IMR-90 (cell line): ENCODE results near the gene PLPP4. TPM values are rescaled to one million over a fixed set of nuclear protein-coding genes. Genes with fewer than 3 reads are reported as not detected.

Source experiments
- ATAC-seq: fragments of 200-7000 bp; cut with Tn5 transposase; 2 replicates; pipeline ENCODE4 v1.9.1; 2020; ENCODE audit warnings: low read depth, mild to moderate bottlenecking, moderate library complexity
- BruUV-seq: library from RNA; stranded (reverse); fragments of 400-500 nt; replicated peaks from 2 replicates; lab custom pipeline; 2021; lab: Mats Ljungman, UMichigan
- CTCF ChIA-PET: fragments of 300-600 bp; formaldehyde crosslinking; extraction: SDS; loops from one replicate; lab custom pipeline; 2021; ENCODE audit warnings: antibody characterized with exemption; lab: Yijun Ruan, JAX
- POLR2A ChIA-PET: fragments of 300-600 bp; sonication (Branson Sonifier 250); formaldehyde crosslinking; loops from one replicate; lab custom pipeline; 2022; ENCODE audit warnings: antibody characterized with exemption; ENCODE audit not compliant: unreplicated experiment; lab: Charles Lee
- DNase-seq: peaks from one replicate; pipeline ENCODE4 v3.0.0; 2013
- H2AFZ ChIP-seq: replicated peaks from 2 replicates; pipeline ENCODE3; 2013; ENCODE audit warnings: low read length, mild to moderate bottlenecking; ENCODE audit not compliant: poor library complexity
- H2AK5ac ChIP-seq: 2 replicates; pipeline ENCODE4 v1.6.1; 2013; ENCODE audit warnings: low read depth, low read length, inconsistent platforms
- H2AK9ac ChIP-seq: replicated peaks from 2 replicates; pipeline ENCODE3; 2013; ENCODE audit warnings: mild to moderate bottlenecking, low read depth, low read length, moderate library complexity; ENCODE audit not compliant: poor library complexity
- H2BK120ac ChIP-seq: 2 replicates; pipeline ENCODE4 v1.6.1; 2013; ENCODE audit warnings: low read depth, low read length, inconsistent platforms
- H2BK15ac ChIP-seq: 3 replicates; pipeline ENCODE4 v1.6.1; 2013; ENCODE audit warnings: low read depth, low read length, inconsistent platforms
- H2BK20ac ChIP-seq: 2 replicates; pipeline ENCODE4 v1.6.1; 2013; ENCODE audit warnings: low read depth, mild to moderate bottlenecking, inconsistent platforms, low read length, moderate library complexity
- H2BK5ac ChIP-seq: 2 replicates; pipeline ENCODE4 v1.6.1; 2013; ENCODE audit warnings: mild to moderate bottlenecking, low read depth, low read length, inconsistent platforms; ENCODE audit not compliant: poor library complexity, severe bottlenecking
- H3K14ac ChIP-seq: replicated peaks from 2 replicates; pipeline ENCODE4 v1.6.1; 2013; ENCODE audit warnings: low read depth, low read length, inconsistent platforms
- H3K18ac ChIP-seq: 2 replicates; pipeline ENCODE4 v1.6.1; 2013; ENCODE audit warnings: low read depth, low read length, control low read depth
- H3K23ac ChIP-seq: 2 replicates; pipeline ENCODE4 v1.6.1; 2013; ENCODE audit warnings: low read depth, low read length, inconsistent platforms
- H3K27ac ChIP-seq: 2 replicates; pipeline ENCODE4 v1.5.1; 2013; ENCODE audit warnings: mild to moderate bottlenecking, control low read depth, low read length; ENCODE audit not compliant: insufficient read depth
- H3K27me3 ChIP-seq: 2 replicates; pipeline ENCODE4 v1.6.1; 2013; ENCODE audit warnings: low read length; ENCODE audit not compliant: control insufficient read depth, insufficient read depth
- H3K36me3 ChIP-seq: 2 replicates; pipeline ENCODE4 v1.6.1; 2013; ENCODE audit warnings: low read length, mixed read lengths; ENCODE audit not compliant: control insufficient read depth, insufficient read depth
- H3K4ac ChIP-seq: 2 replicates; pipeline ENCODE4 v1.6.1; 2013; ENCODE audit warnings: low read depth, low read length, inconsistent platforms
- H3K4me1 ChIP-seq: 2 replicates; pipeline ENCODE4 v1.6.1; 2013; ENCODE audit warnings: low read length, mixed read lengths; ENCODE audit not compliant: control insufficient read depth, insufficient read depth
- H3K4me2 ChIP-seq: 2 replicates; pipeline ENCODE4 v1.6.1; 2013; ENCODE audit warnings: low read depth, mild to moderate bottlenecking, control low read depth, low read length, moderate library complexity
- H3K4me3 ChIP-seq: 2 replicates; pipeline ENCODE4 v1.5.1; 2013; ENCODE audit warnings: low read depth, mild to moderate bottlenecking, control low read depth, low read length, moderate library complexity; ENCODE audit not compliant: insufficient read depth
- H3K56ac ChIP-seq: 2 replicates; pipeline ENCODE4 v1.6.1; 2013; ENCODE audit warnings: low read length, inconsistent platforms; ENCODE audit not compliant: insufficient read depth; ENCODE audit errors: extremely low read depth
- H3K79me1 ChIP-seq, 2 experiments: 2 replicates each; pipeline ENCODE4 v1.6.1; 2013; ENCODE audit warnings: low read length in 2 of 2, inconsistent platforms in 1 of 2, low read depth in 1 of 2
- H3K9ac ChIP-seq: 2 replicates; pipeline ENCODE4 v1.6.1; 2013; ENCODE audit warnings: low read depth, low read length, control low read depth
- H3K9me1 ChIP-seq: 2 replicates; pipeline ENCODE4 v1.6.1; 2013; ENCODE audit warnings: low read length, inconsistent platforms; ENCODE audit not compliant: insufficient read depth
- H3K9me3 ChIP-seq: 2 replicates; pipeline ENCODE4 v1.6.1; 2013; ENCODE audit warnings: low read length; ENCODE audit not compliant: control insufficient read depth, insufficient read depth
- H4K20me1 ChIP-seq: 2 replicates; pipeline ENCODE4 v1.6.1; 2013; ENCODE audit warnings: low read length, inconsistent platforms; ENCODE audit not compliant: insufficient read depth
- H4K5ac ChIP-seq: 2 replicates; pipeline ENCODE4 v1.6.1; 2013; ENCODE audit warnings: mild to moderate bottlenecking, low read depth, low read length, control low read depth
- H4K8ac ChIP-seq, 2 experiments: 2 replicates each; pipeline ENCODE4 v1.6.1; 2013; ENCODE audit warnings: low read depth in 2 of 2, low read length in 2 of 2, control low read depth in 1 of 2, inconsistent platforms in 1 of 2
- H4K91ac ChIP-seq: 2 replicates; pipeline ENCODE4 v1.6.1; 2013; ENCODE audit warnings: low read depth, low read length, inconsistent platforms; ENCODE audit not compliant: insufficient read depth
- POLR2A ChIP-seq: IDR thresholded peaks from 2 replicates; pipeline ENCODE4 v1.6.1; 2012; ENCODE audit warnings: mild to moderate bottlenecking, low read depth, low read length
- RCOR1 ChIP-seq: IDR thresholded peaks from 2 replicates; pipeline ENCODE4 v1.6.1; 2012; ENCODE audit warnings: mild to moderate bottlenecking, low read length, improper control_type of control experiment; ENCODE audit not compliant: insufficient replicate concordance
- WGBS, 2 experiments: methylation state at CpG; one replicate each; pipeline versions ENCODE4 v1.1.5 to v1.1.7; 2013; ENCODE audit warnings: missing lambda C conversion rate in 2 of 2; ENCODE audit not compliant: insufficient read length in 1 of 2; ENCODE audit errors: extremely low coverage in 2 of 2; 5-methylcytosine and 5-hydroxymethylcytosine counted together
- dilution Hi-C: fragments of 300-500 bp; cut with HindIII; formaldehyde crosslinking; loops from one replicate; pipeline ENCODE4 v1.14.3; 2018; ENCODE audit warnings: low sequenced_read_pairs; ENCODE audit not compliant: unreplicated experiment
- in situ Hi-C: fragments of 300-500 bp; cut with MboI; formaldehyde crosslinking; loops from 3 replicates; pipeline ENCODE4 v1.14.3; 2019; ENCODE audit warnings: low sequenced_read_pairs, inconsistent platforms, mixed read lengths
- intact Hi-C: fragments of 100-400 bp; cut with micrococcal nuclease; formaldehyde crosslinking; loops from 2 replicates; pipeline ENCODE4 v1.10.0; 2022
- polyA plus RNA-seq, 3 experiments: library from polyadenylated mRNA; depleted of rRNA; stranded (reverse); fragments of >200 nt; gene quantifications; 2 replicates each; pipeline ENCODE4 v1.2.3, GENCODE V29; 2012; ENCODE audit warnings: low replicate concordance in 1 of 3
- total RNA-seq: library from RNA; depleted of rRNA; stranded (reverse); fragments of >200 nt; gene quantifications from 2 replicates; pipeline ENCODE4 v1.2.3, GENCODE V29; 2012

The PLPP4 gene
- total and polyA plus RNA-seq, 2 of the 4 experiments (the other 2 are of a cell fraction) = 0.18 to 0.60 TPM

DNA sequence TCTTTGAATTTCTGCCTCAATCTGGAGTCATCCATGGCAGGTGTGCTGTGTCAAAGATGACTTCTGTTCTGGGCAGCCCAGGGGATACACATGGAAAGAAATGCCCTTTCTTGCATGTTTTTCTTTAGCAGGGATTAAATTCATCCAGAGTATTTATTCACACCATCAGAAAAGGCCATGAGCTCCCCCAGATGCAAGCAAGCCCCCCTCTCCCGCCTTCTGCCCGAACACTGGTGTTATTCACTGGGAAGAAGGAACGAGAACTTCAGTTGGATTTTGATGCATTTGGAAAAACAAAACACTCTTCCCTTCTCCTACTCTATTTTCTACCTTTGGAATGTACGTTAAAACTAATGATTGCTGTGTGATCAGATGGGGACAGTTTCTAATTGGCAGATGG lies 1.4 kb downstream of the PLPP4 start:
- Histone ChIP-seq H4K5ac (no peak overlapping the region), H2BK20ac (no peak overlapping the region), H3K4me2 (no peak overlapping the region), H3K14ac (no peak overlapping the region), H4K91ac (no peak overlapping the region), H2BK5ac (no peak overlapping the region), H3K23ac (no peak overlapping the region), H3K9ac (no peak overlapping the region), H3K27me3 (no peaks in the 10 kb centered on the region), H2BK15ac (no peak overlapping the region), H3K36me3 (no peaks in the 10 kb centered on the region), H4K8ac (no peak overlapping the region), H3K9me3 (peaks cover 18% of the 10 kb centered on the region), H2AFZ (no peak overlapping the region), H2BK120ac (no peak overlapping the region), H3K18ac (no peak overlapping the region), H3K56ac (no peak overlapping the region), H3K9me1 (no peaks in the 10 kb centered on the region), H3K79me1 (no peaks in the 10 kb centered on the region), H3K27ac (no peak overlapping the region), H3K4me1 (no peaks in the 10 kb centered on the region), H2AK5ac (no peak overlapping the region), H3K4me3 (no peak overlapping the region), H4K20me1 (no peaks in the 10 kb centered on the region), H2AK9ac (no peak overlapping the region), H3K4ac (no peak overlapping the region)
- in situ Hi-C loops (no loop called here), dilution Hi-C loops (no loop called here), intact Hi-C loops (no loop called here)
- POLR2A ChIA-PET = no interaction called here
- no CpG with 5 or more reads among the region's 4 CpGs for WGBS, 2 experiments
- DNase-seq = no peak
- TF ChIP-seq RCOR1 = no peak
- no peak for TF ChIP-seq POLR2A
- ATAC-seq = no peak
- CTCF ChIA-PET = no interaction called here
- no TSS peak for BruUV-seq
